ENCODE data around the gene PDE3B. TPM values are rescaled to one million over a fixed set of nuclear protein-coding genes. Genes with fewer than 3 reads are reported as not detected.

The PDE3B gene
- total and polyA plus RNA-seq, 2 of the 8 experiments (the other 6 are each of a cell fraction or from before 2014, with no cell fraction given), result 2.7 to 10.9 TPM

DNA sequence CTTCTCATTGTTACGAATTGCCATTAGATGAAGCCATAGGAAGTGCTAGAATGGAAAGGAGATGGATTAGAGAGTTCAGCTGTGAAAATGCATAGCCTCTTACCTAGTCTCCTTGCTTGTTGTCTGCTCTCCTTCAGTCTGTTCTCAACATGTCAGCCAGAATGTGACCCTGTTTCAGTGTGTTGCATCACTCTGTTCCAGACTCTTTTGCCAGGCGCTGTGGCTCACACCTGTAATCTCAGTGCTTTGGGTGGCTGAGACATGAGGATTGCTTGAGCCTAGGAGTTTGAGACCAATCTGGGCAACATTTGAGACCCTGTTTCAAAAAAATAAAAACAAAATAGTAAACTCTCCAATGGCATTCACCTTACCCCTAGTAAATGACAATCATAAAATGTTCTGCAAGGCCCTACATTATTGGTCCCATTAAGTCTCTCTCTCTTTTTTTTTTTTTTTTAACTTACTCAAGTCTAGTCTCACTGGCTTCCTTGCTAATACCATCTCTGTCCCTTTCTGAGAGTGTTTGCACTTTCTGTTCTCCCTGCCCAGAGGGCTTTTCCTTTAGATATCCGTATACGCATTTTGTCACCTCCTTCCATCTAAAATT is 209.1 kb downstream of the PDE3B start:
- no peaks in the 10 kb centered on the region for H3K23me2 ChIP-seq (ENCODE audit: low read depth, low read length)
- no peak overlapping the region for H3K4ac ChIP-seq (replicated peaks; ENCODE audit: insufficient read length, low read depth, low read length)
- H3K27ac ChIP-seq (ENCODE audit: low read depth, low read length), result no peak overlapping the region
- no peaks in the 10 kb centered on the region for H3K79me1 ChIP-seq (ENCODE audit: low read depth, low read length)
- no peak overlapping the region for H3K56ac ChIP-seq (replicated peaks; ENCODE audit: insufficient read length, low read depth, low read length)
- WGBS, 2 experiments (ENCODE audit: extremely low coverage in 1 of 2, insufficient coverage in 1 of 2, insufficient read length in 1 of 2, insufficient replicate concordance in 2 of 2, low coverage in 1 of 2, low lambda C conversion rate in 2 of 2, missing lambda C conversion rate in 1 of 2), result 92% methylated on average over 4 of the region's 4 CpGs; no CpG with 5 or more reads in 1 of the 2 experiments
- POLR2A ChIA-PET (ENCODE audit: partially characterized antibody), result interaction anchor here (0.8 kb wide), 1 partner anchor 8 kb away, joined by 5 read pairs; no protein-coding TSS in a partner anchor
- CTCF ChIA-PET (ENCODE audit: partially characterized antibody), result interaction anchor here (0.7 kb wide), 1 partner anchor 354 kb away, joined by 3 read pairs; no protein-coding TSS in a partner anchor
- no peak overlapping the region for H4K5ac ChIP-seq (ENCODE audit: insufficient read length, low read depth, low read length)
- no peak overlapping the region for H2BK12ac ChIP-seq (ENCODE audit: low read depth, low read length)
- H3K9ac ChIP-seq (replicated peaks in 1 of 4; ENCODE audit: extremely low read depth in 1 of 4, low read depth in 3 of 4, low read length in 3 of 4), result no peak overlapping the region
- no peaks in the 10 kb centered on the region for H3K4me1 ChIP-seq (replicated peaks in 1 of 4; ENCODE audit: control insufficient read depth in 3 of 4, insufficient read depth in 4 of 4, low read length in 3 of 4)
- H3K36me3 ChIP-seq (ENCODE audit: control insufficient read depth in 2 of 4, insufficient read depth in 4 of 4, low read length in 3 of 4), result no peaks in the 10 kb centered on the region
- no peak overlapping the region for H2BK15ac ChIP-seq (ENCODE audit: low read length)
- H3K27me3 ChIP-seq (replicated peaks in 1 of 4; ENCODE audit: control insufficient read depth in 3 of 4, extremely low read depth in 1 of 4, insufficient read depth in 3 of 4, low read length in 3 of 4), result no peaks in the 10 kb centered on the region
- H3K9me3 ChIP-seq (ENCODE audit: insufficient read depth in 2 of 2, low read depth in 1 of 2, low read length in 1 of 2), result no peaks in the 10 kb centered on the region
- H2BK20ac ChIP-seq (ENCODE audit: low read length), result no peak overlapping the region
- H2AK5ac ChIP-seq (ENCODE audit: low read depth, low read length), result no peak overlapping the region
- no peak overlapping the region for H2BK120ac ChIP-seq (replicated peaks; ENCODE audit: low read depth, low read length)
- no peak overlapping the region for H2AFZ ChIP-seq (ENCODE audit: low read length)
- no peak overlapping the region for H4K91ac ChIP-seq (replicated peaks; ENCODE audit: insufficient read length, low read length)
- H2BK5ac ChIP-seq (ENCODE audit: low read depth, low read length), result no peak overlapping the region
- no peak for FAIRE-seq
- no peaks in the 10 kb centered on the region for H4K20me1 ChIP-seq (replicated peaks in 1 of 2; ENCODE audit: control insufficient read depth in 1 of 2, insufficient read depth in 2 of 2, low read length in 2 of 2)
- no peak overlapping the region for H4K8ac ChIP-seq (ENCODE audit: extremely low read depth, insufficient read depth, low read length)
- H3K4me3 ChIP-seq (ENCODE audit: extremely low read depth in 1 of 4, insufficient read depth in 2 of 4, low read depth in 3 of 4, low read length in 4 of 4), result no peak overlapping the region
- DNase-seq (ENCODE audit: low read depth in 1 of 2, low spot score in 2 of 2), result no peak
- no peaks in the 10 kb centered on the region for H3K79me2 ChIP-seq (ENCODE audit: control insufficient read depth in 1 of 2, insufficient read depth in 2 of 2, low read length in 2 of 2)
- H3K18ac ChIP-seq (ENCODE audit: extremely low read depth, low read length), result no peak overlapping the region
- no peak overlapping the region for H3K23ac ChIP-seq (ENCODE audit: insufficient read length)
- H3K4me2 ChIP-seq (ENCODE audit: insufficient read depth in 1 of 2, low read depth in 2 of 2, low read length in 2 of 2), result no peak overlapping the region
- no peak overlapping the region for H3K14ac ChIP-seq (ENCODE audit: insufficient read length)
- TF ChIP-seq ASH2L (IDR thresholded peaks at IDR 0.05; ENCODE audit: low read length), result no peak
- TF ChIP-seq CEBPB (IDR thresholded peaks at IDR 0.05; ENCODE audit: low read depth, low read length), result peak; percentile 68; the same call in 1 of the 2 replicates

All from H1 (cell line).